Testis (tissue), 3 donors: ENCODE measurements around the gene PEX6. TPM values are rescaled to one million over a fixed set of nuclear protein-coding genes. Genes with fewer than 3 reads are reported as not detected.

Experiments
- DNase-seq: peaks from one replicate; pipeline ENCODE4 v3.0.0-alpha.2; 2019
- H3K27ac ChIP-seq, 2 donors: fragments of 200-600 bp; sonication (generic); one replicate each; pipeline ENCODE4 v1.5.1; 2019
- H3K27me3 ChIP-seq: fragments of 200-600 bp; sonication (generic); one replicate; pipeline ENCODE4 v1.5.1; 2019
- H3K36me3 ChIP-seq: fragments of 200-600 bp; sonication (generic); one replicate; pipeline ENCODE4 v1.5.1; 2017; ENCODE audit warnings: low read depth; ENCODE audit errors: missing control alignments
- H3K4me1 ChIP-seq: fragments of 200-600 bp; sonication (generic); one replicate; pipeline ENCODE4 v1.5.1; 2019
- H3K4me3 ChIP-seq, 2 donors: fragments of 200-600 bp; sonication (generic); one replicate each; pipeline ENCODE4 v1.5.1; 2017 to 2019
- H3K9me3 ChIP-seq: fragments of 200-600 bp; sonication (generic); one replicate; pipeline ENCODE4 v1.5.1; 2017
- POLR2A ChIP-seq: fragments of 450-650 bp; IDR thresholded peaks from one replicate; pipeline ENCODE4 v1.6.1; 2017; ENCODE audit warnings: antibody characterized with exemption, mild to moderate bottlenecking, moderate library complexity
- WGBS, 2 donors: methylation state at CpG; one replicate each; pipeline ENCODE4 v1.1.5; 2018; 5-methylcytosine and 5-hydroxymethylcytosine counted together
- intact Hi-C: fragments of 100-400 bp; cut with DNase I; formaldehyde crosslinking; loops from one replicate; pipeline ENCODE4 v1.15.1; 2023; ENCODE audit warnings: low total_unique reads
- polyA plus RNA-seq: library from polyadenylated mRNA; stranded (reverse); fragments of 350-450 nt; fragmentation: Illumina TruSeq; extraction: RNeasy Lipid Tissue Mini Kit (QIAGEN cat#74804); gene quantifications from one replicate; pipeline ENCODE4 v1.2.3, GENCODE V29; 2014; ENCODE audit warnings: low read depth, low replicate concordance; ENCODE audit not compliant: insufficient read depth
- total RNA-seq, 2 donors: library from RNA; depleted of rRNA; stranded (reverse); fragments of >200 nt; gene quantifications; one replicate each; pipeline ENCODE4 v1.2.3, GENCODE V29; 2016
- TF ChIP-seq, protein P1 (sequence below), 3 experiments: fragments of 450-650 bp in 2 of 3; fragments of 200-600 bp in 1 of 3; sonication (generic) in 1 of 3; IDR thresholded peaks; one replicate each; pipeline ENCODE4 v1.5.1; 2016 to 2019; ENCODE audit warnings: antibody characterized with exemption in 3 of 3, mild to moderate bottlenecking in 2 of 3, moderate library complexity in 1 of 3

The PEX6 gene
- total and polyA plus RNA-seq, 3 donors from 2014 or later, result 15.3 to 50.4 (median 22.5) TPM

DNA sequence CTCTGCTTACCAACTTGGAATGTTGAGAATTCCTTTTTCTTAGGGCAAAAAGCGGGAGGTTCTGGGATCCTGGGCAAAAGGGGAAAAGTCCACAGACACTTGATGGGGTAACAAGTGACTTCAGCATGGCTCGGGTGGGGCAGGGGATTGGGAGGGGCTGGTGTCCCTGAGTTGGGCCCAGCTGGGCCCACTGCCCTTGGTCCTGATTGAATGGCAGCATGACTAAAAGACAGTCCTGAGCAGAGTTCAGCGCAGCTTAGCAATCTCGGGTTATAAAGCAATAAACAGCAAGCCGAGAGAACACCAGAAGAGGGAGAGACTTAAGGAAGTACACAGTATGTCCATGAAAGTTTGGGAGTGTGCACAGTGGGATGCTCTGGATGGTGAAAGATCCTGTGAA, 10.9 kb upstream of the PEX6 start:
- intact Hi-C loops, result no loop called here
- H3K27ac ChIP-seq, result no peak overlapping the region
- no peaks in the 10 kb centered on the region for H3K36me3 ChIP-seq
- DNase-seq, result no peak
- H3K27me3 ChIP-seq, result no peaks in the 10 kb centered on the region
- H3K4me1 ChIP-seq, result peaks cover 31% of the 10 kb centered on the region
- WGBS, 2 donors, result 82% methylated on average over 5 of the region's 5 CpGs
- no peak overlapping the region for H3K4me3 ChIP-seq
- TF ChIP-seq POLR2A, result no peak
- TF ChIP-seq, protein P1, sequence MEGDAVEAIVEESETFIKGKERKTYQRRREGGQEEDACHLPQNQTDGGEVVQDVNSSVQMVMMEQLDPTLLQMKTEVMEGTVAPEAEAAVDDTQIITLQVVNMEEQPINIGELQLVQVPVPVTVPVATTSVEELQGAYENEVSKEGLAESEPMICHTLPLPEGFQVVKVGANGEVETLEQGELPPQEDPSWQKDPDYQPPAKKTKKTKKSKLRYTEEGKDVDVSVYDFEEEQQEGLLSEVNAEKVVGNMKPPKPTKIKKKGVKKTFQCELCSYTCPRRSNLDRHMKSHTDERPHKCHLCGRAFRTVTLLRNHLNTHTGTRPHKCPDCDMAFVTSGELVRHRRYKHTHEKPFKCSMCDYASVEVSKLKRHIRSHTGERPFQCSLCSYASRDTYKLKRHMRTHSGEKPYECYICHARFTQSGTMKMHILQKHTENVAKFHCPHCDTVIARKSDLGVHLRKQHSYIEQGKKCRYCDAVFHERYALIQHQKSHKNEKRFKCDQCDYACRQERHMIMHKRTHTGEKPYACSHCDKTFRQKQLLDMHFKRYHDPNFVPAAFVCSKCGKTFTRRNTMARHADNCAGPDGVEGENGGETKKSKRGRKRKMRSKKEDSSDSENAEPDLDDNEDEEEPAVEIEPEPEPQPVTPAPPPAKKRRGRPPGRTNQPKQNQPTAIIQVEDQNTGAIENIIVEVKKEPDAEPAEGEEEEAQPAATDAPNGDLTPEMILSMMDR (IDR thresholded peaks at IDR 0.05), result no peak
- no peaks in the 10 kb centered on the region for H3K9me3 ChIP-seq

DNA sequence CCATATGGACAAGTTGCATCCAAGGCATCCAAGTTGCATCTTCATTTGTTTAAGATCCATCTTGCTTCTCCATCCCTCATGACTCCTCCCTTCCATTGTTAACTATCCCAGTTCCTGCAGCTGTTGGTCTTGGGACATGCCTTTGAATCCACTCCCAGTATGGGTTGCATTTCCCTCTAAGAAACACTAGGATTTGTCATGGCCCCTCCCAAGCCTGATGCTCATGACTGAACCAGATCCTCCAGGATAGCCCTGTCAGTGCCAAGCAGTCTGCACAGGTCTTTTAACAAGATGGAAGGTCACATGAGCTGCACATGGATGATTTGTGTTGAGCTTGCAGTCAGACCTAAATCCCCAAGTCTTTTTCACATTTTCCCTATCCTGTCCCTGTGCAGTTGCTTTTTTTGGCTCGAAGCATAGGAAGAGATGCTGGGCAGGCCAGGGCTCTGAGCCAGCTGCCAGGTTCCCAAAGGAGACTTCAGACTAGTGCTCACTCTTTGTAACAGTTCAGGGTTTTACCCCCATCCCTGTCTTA, 9.6 kb upstream of the PEX6 start:
- DNase-seq, result no peak
- WGBS, 2 donors, result 53 to 70% methylated on average over 1 of the region's 1 CpG
- no peak overlapping the region for H3K4me3 ChIP-seq
- intact Hi-C loops, result no loop called here
- H3K27me3 ChIP-seq, result no peaks in the 10 kb centered on the region
- peaks cover 34% of the 10 kb centered on the region for H3K4me1 ChIP-seq
- TF ChIP-seq, protein P1 (IDR thresholded peaks at IDR 0.05), result no peak
- TF ChIP-seq POLR2A, result no peak
- H3K36me3 ChIP-seq, result no peaks in the 10 kb centered on the region
- H3K9me3 ChIP-seq, result no peaks in the 10 kb centered on the region
- no peak overlapping the region for H3K27ac ChIP-seq

DNA sequence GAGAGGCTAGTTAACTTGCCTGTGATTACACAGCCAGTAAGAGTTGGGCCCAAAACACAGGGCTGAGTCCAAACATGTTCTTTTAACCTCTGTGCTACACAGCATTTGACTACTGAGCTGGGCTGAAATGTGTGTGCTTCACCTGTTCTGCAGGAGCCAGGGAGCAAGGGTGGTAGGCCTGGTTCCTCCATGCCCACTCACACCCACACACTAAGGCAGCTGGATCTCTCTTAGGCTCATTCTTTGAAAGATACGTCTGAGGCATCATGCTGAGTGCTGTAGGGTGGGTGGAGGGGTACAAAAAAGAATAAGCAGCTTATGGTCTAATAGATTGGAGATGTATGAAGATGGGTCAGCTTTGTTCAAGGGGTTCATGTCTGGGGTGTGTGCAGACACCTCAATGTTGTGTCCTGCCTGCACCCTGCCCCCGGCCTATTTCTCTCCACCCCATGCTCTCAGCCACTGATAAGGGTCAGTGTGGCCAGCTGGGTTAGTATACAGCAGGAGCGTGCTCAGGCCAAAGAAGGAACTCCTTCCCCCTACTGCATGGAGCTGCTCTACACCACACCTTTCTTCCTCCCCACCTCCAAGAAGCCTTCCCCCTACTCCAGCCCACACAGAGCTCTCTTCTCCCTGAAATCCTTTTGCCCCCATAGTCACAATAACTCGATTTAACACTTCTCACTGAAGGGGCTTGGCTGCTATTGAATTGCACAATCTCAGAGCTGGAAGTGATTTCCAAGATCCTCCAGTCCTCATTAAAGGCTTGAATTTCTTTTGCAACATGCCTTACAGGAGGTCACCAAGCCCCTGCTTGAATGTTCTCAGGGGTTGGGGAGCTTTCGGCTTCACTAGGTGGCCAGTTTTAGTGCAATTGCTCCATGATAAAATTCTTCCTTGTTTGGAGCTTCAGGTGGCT, 8.8 kb upstream of the PEX6 start:
- Histone ChIP-seq H3K27ac (no peak overlapping the region), H3K4me1 (peaks cover 37% of the 10 kb centered on the region), H3K4me3 (no peak overlapping the region), H3K27me3 (no peaks in the 10 kb centered on the region), H3K9me3 (no peaks in the 10 kb centered on the region), H3K36me3 (no peaks in the 10 kb centered on the region)
- TF ChIP-seq, protein P1 (IDR thresholded peaks at IDR 0.05), result no peak
- TF ChIP-seq POLR2A, result no peak
- intact Hi-C loops, result no loop called here
- WGBS, 2 donors, result 59 to 65% methylated on average over 5 of the region's 5 CpGs
- no peak for DNase-seq

DNA sequence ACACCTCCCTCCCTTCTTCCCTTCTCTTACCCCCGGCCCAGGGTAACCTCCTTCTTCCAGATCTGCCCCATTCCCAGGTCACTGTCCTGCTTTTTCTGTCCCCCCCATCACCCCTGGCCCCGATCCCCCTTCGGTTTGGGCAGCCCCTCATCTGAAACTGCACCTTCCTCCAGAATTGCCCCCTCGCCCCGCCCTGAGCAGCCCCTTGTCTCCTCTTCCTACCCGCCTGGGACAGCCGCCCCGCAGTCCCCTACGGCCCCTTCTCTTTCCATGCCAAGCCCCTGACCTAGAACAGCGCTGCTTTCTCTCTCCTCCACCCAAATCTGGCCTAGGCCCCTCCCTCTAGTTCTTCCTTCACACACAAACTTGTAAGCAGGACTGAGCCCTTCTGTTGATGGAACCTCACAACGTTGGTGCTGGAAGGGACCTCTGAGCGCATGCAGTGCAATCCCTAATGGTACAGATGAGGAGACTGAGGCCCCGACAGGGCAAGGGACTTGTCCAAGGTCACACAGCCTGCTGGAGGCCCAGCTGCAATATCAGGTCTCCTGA, 6.0 kb upstream of the PEX6 start:
- peak; percentile 40 for DNase-seq

More for the DNA sequence above, 6.0 kb upstream of the PEX6 start:
- Histone ChIP-seq H3K4me3 (peak overlapping the region; percentile 79 to 88), H3K9me3 (no peaks in the 10 kb centered on the region), H3K4me1 (peaks cover 38% of the 10 kb centered on the region), H3K36me3 (no peaks in the 10 kb centered on the region), H3K27me3 (no peaks in the 10 kb centered on the region), H3K27ac (peak overlapping the region; percentile 88 to 91)
- 6 to 7% methylated on average over 13 of the region's 13 CpGs for WGBS, 2 donors
- TF ChIP-seq, protein P1 (IDR thresholded peaks at IDR 0.05), result no peak
- no peak for TF ChIP-seq POLR2A
- intact Hi-C loops, result no loop called here
